ENCODE measurements around the gene TMEM151A.

TMEM151A gene

DNA sequence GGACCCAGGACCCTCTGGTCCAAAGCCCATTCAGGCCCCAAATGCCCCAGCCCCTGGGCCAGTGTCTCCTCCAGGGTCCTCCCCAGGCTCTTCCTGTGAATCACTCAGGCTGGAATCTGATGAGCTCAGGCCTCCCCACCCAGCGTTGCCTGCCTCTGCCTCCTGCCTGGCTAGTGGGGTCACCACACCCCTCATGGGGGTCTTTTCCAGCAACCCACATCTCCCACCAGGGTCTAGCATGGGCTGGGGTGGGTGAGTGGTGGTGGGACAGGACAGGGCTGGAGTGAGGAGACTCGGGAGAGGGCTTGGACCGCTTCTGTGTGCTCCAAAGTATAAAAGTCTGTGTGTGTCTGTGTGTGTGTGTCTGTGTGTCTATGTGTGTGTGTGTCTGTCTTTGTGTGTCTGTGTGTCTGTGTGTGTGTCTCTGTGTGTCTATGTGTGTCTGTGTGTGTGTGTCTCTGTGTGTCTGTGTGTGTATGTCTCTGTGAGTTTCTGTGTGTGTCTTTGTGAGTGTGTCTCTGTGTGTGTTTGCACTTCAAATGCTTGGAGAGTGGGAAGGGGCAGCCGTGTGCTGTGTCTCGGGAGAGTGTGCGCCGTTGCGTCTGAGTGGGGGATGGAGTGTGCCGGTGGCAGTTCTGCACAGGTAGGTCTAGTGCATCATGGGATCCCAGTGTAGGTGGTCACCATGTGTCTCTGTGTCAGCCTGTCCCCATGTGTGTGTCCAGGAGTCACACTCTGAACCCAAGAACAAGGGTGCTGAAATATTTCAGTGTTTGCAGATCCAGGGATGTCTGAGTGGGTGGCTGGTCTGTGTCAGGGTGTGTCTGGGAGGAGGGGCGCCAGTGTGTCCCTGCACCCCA is 35.7 kb downstream of the TMEM151A start:
- Histone ChIP-seq H3K56ac (ENCODE audit: low read length) (peak overlapping the region; percentile 72), H3K27ac (ENCODE audit: low read depth, low read length) (no peak overlapping the region), H4K8ac (ENCODE audit: low read depth, low read length) (no peak overlapping the region), H3K4me2 (ENCODE audit: low read length) (no peak overlapping the region), H3K4me3 (ENCODE audit: low read length) (no peak overlapping the region), H3K23ac (ENCODE audit: low read length) (no peak overlapping the region), H3K9ac (ENCODE audit: low read length) (peak overlapping the region; percentile 6), H3K27me3 (ENCODE audit: insufficient read depth, low read length, poor library complexity) (no peaks in the 10 kb centered on the region), H3K36me3 (ENCODE audit: control insufficient read depth, insufficient read depth, low read length) (no peaks in the 10 kb centered on the region), H3K18ac (ENCODE audit: low read length) (peak overlapping the region; percentile 5), H3K79me1 (ENCODE audit: low read length) (no peaks in the 10 kb centered on the region), H2BK120ac (ENCODE audit: low read depth, low read length) (no peak overlapping the region), H3K4ac (ENCODE audit: low read depth, low read length) (peak overlapping the region; percentile 11), H3K79me2 (ENCODE audit: control insufficient read depth, insufficient read depth, low read length) (no peaks in the 10 kb centered on the region), H2BK5ac (ENCODE audit: low read length) (peak overlapping the region; percentile 45), H3K4me1 (ENCODE audit: control insufficient read depth, low read depth, low read length) (peaks cover 8% of the 10 kb centered on the region), H2AK5ac (ENCODE audit: low read length) (peak overlapping the region; percentile 93), H2BK15ac (replicated peaks; ENCODE audit: low read depth) (no peak overlapping the region), H4K5ac (ENCODE audit: low read length) (no peak overlapping the region)
- DNase-seq, result peak; percentile 67
- WGBS (ENCODE audit: extremely low coverage, insufficient coverage, low lambda C conversion rate), result no CpG with 5 or more reads among the region's 10 CpGs

DNA sequence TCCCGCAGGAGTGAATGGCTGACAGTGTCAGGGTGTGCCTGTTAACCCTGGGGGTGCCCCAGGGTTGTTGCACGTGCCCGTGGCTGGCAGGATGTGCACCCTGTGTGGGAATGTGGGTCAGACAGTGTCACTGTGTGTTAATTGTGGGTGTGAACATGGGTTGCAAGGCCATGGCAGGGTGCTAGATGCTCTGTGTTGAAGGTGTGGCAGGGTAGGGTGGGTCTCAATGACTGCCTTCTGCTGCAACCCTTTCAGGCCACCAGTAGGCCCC is 36.3 kb downstream of the TMEM151A start:
- peak overlapping the region; percentile 72 for H3K56ac ChIP-seq (ENCODE audit: low read length)
- H2AK5ac ChIP-seq (ENCODE audit: low read length), result peak overlapping the region; percentile 93
- no peak overlapping the region for H3K9ac ChIP-seq (ENCODE audit: low read length)
- H3K4me3 ChIP-seq (ENCODE audit: low read length), result no peak overlapping the region
- no peak overlapping the region for H3K4ac ChIP-seq (ENCODE audit: low read depth, low read length)
- no CpG with 5 or more reads among the region's 3 CpGs for WGBS (ENCODE audit: extremely low coverage, insufficient coverage, low lambda C conversion rate)
- H3K23ac ChIP-seq (ENCODE audit: low read length), result no peak overlapping the region
- no peaks in the 10 kb centered on the region for H3K79me2 ChIP-seq (ENCODE audit: control insufficient read depth, insufficient read depth, low read length)
- no peak overlapping the region for H3K27ac ChIP-seq (ENCODE audit: low read depth, low read length)
- no peaks in the 10 kb centered on the region for H3K79me1 ChIP-seq (ENCODE audit: low read length)
- H3K4me1 ChIP-seq (ENCODE audit: control insufficient read depth, low read depth, low read length), result peaks cover 8% of the 10 kb centered on the region
- H3K4me2 ChIP-seq (ENCODE audit: low read length), result no peak overlapping the region
- H3K36me3 ChIP-seq (ENCODE audit: control insufficient read depth, insufficient read depth, low read length), result no peaks in the 10 kb centered on the region
- no peak overlapping the region for H4K5ac ChIP-seq (ENCODE audit: low read length)
- H2BK15ac ChIP-seq (replicated peaks; ENCODE audit: low read depth), result no peak overlapping the region
- H4K8ac ChIP-seq (ENCODE audit: low read depth, low read length), result no peak overlapping the region
- no peak overlapping the region for H2BK5ac ChIP-seq (ENCODE audit: low read length)
- DNase-seq, result no peak
- no peak overlapping the region for H2BK120ac ChIP-seq (ENCODE audit: low read depth, low read length)
- no peak overlapping the region for H3K18ac ChIP-seq (ENCODE audit: low read length)
- no peaks in the 10 kb centered on the region for H3K27me3 ChIP-seq (ENCODE audit: insufficient read depth, low read length, poor library complexity)

- H2BK5ac ChIP-seq (ENCODE audit: low read length), result peak overlapping the region; percentile 43
- H4K8ac ChIP-seq (ENCODE audit: low read depth, low read length), result no peak overlapping the region
- H3K4ac ChIP-seq (ENCODE audit: low read depth, low read length), result no peak overlapping the region
- H3K4me1 ChIP-seq (ENCODE audit: control insufficient read depth, low read depth, low read length), result peaks cover 8% of the 10 kb centered on the region
- peak overlapping the region; percentile 50 for H3K9ac ChIP-seq (ENCODE audit: low read length)
- peak overlapping the region; percentile 2 for H3K27ac ChIP-seq (ENCODE audit: low read depth, low read length)
- H3K27me3 ChIP-seq (ENCODE audit: insufficient read depth, low read length, poor library complexity), result no peaks in the 10 kb centered on the region
- H3K18ac ChIP-seq (ENCODE audit: low read length), result no peak overlapping the region
- H3K36me3 ChIP-seq (ENCODE audit: control insufficient read depth, insufficient read depth, low read length), result no peaks in the 10 kb centered on the region
- no peaks in the 10 kb centered on the region for H3K79me2 ChIP-seq (ENCODE audit: control insufficient read depth, insufficient read depth, low read length)
- no peak overlapping the region for H3K4me3 ChIP-seq (ENCODE audit: low read length)
- no peak overlapping the region for H4K5ac ChIP-seq (ENCODE audit: low read length)
- WGBS (ENCODE audit: extremely low coverage, insufficient coverage, low lambda C conversion rate), result no CpG with 5 or more reads among the region's 19 CpGs
- peak overlapping the region; percentile 14 for H3K4me2 ChIP-seq (ENCODE audit: low read length)
- H2BK15ac ChIP-seq (replicated peaks; ENCODE audit: low read depth), result no peak overlapping the region
- no peak overlapping the region for H2AK5ac ChIP-seq (ENCODE audit: low read length)
- H3K23ac ChIP-seq (ENCODE audit: low read length), result no peak overlapping the region
- H2BK120ac ChIP-seq (ENCODE audit: low read depth, low read length), result no peak overlapping the region
- peak overlapping the region; percentile 81 for H3K56ac ChIP-seq (ENCODE audit: low read length)
- H3K79me1 ChIP-seq (ENCODE audit: low read length), result no peaks in the 10 kb centered on the region
- DNase-seq, result peak; percentile 93
Observed at GRCh38 chr11:66328302-66329144, 36.8 kb downstream of the TMEM151A start.

DNA sequence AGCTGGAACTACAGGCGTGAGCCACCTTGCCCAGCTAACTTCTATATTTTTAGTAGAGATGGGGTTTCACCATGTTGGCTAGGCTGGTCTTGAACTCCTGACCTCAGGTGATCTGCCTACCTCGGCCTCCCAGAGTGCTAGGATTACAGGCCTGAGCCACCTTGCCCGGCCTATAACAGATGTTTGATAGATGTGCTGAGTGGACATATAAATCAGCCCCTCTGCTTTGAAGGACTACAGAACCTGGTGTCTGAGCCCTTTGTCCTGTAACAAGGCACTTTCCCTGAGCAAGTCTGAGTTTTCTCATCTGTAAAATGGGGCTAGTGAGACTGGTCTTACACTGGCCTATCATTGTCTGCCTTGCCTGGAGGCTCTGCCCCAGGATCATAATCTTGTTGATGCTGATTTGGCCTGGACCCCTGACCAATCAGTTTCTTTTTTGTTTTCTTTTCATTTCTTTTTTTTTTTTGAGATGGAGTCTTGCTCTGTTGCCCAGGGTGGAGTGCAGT is 37.5 kb downstream of the TMEM151A start:
- Histone ChIP-seq H3K79me1 (ENCODE audit: low read length) (no peaks in the 10 kb centered on the region), H2AK5ac (ENCODE audit: low read length) (no peak overlapping the region), H3K18ac (ENCODE audit: low read length) (no peak overlapping the region), H3K4me3 (ENCODE audit: low read length) (no peak overlapping the region), H4K5ac (ENCODE audit: low read length) (no peak overlapping the region), H2BK15ac (replicated peaks; ENCODE audit: low read depth) (no peak overlapping the region), H3K9ac (ENCODE audit: low read length) (no peak overlapping the region), H3K4me1 (ENCODE audit: control insufficient read depth, low read depth, low read length) (peaks cover 8% of the 10 kb centered on the region), H2BK5ac (ENCODE audit: low read length) (no peak overlapping the region), H4K8ac (ENCODE audit: low read depth, low read length) (no peak overlapping the region), H3K56ac (ENCODE audit: low read length) (no peak overlapping the region), H3K23ac (ENCODE audit: low read length) (no peak overlapping the region), H3K4ac (ENCODE audit: low read depth, low read length) (no peak overlapping the region), H2BK120ac (ENCODE audit: low read depth, low read length) (no peak overlapping the region), H3K27me3 (ENCODE audit: insufficient read depth, low read length, poor library complexity) (no peaks in the 10 kb centered on the region), H3K27ac (ENCODE audit: low read depth, low read length) (no peak overlapping the region), H3K79me2 (ENCODE audit: control insufficient read depth, insufficient read depth, low read length) (no peaks in the 10 kb centered on the region), H3K4me2 (ENCODE audit: low read length) (no peak overlapping the region), H3K36me3 (ENCODE audit: control insufficient read depth, insufficient read depth, low read length) (no peaks in the 10 kb centered on the region)
- WGBS (ENCODE audit: extremely low coverage, insufficient coverage, low lambda C conversion rate), result no CpG with 5 or more reads among the region's 3 CpGs
- DNase-seq, result no peak

DNA sequence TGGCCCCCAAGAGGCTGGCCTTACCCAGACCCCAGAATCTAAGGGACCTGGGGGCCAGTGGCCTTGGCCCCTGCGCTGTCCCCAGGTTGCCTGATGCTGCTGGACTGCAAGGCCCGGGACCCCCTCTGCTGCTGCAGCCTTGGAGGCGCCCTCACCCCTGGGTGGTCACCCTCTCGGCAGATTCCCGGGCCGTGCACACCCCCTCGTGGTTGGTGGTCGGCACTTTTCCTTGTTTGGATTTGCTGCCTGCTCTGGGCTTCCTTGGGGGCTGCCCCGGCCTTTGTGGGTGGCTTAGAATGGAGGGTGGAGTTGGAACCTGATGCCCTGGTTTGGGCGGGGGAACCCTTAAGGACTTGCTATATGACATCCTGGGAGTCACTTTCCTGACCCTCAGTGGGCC is 39.2 kb downstream of the TMEM151A start:
- no peaks in the 10 kb centered on the region for H3K79me2 ChIP-seq (ENCODE audit: control insufficient read depth, insufficient read depth, low read length)
- DNase-seq, result no peak

More for the DNA sequence above, 39.2 kb downstream of the TMEM151A start:
- Histone ChIP-seq H2BK5ac (ENCODE audit: low read length) (no peak overlapping the region), H3K4ac (ENCODE audit: low read depth, low read length) (no peak overlapping the region), H4K8ac (ENCODE audit: low read depth, low read length) (no peak overlapping the region), H3K4me1 (ENCODE audit: control insufficient read depth, low read depth, low read length) (peaks cover 6% of the 10 kb centered on the region), H3K18ac (ENCODE audit: low read length) (no peak overlapping the region), H3K4me2 (ENCODE audit: low read length) (no peak overlapping the region), H3K4me3 (ENCODE audit: low read length) (no peak overlapping the region), H2BK120ac (ENCODE audit: low read depth, low read length) (no peak overlapping the region), H3K36me3 (ENCODE audit: control insufficient read depth, insufficient read depth, low read length) (no peaks in the 10 kb centered on the region), H3K23ac (ENCODE audit: low read length) (no peak overlapping the region), H3K79me1 (ENCODE audit: low read length) (no peaks in the 10 kb centered on the region), H3K56ac (ENCODE audit: low read length) (no peak overlapping the region), H3K27ac (ENCODE audit: low read depth, low read length) (no peak overlapping the region), H2BK15ac (replicated peaks; ENCODE audit: low read depth) (no peak overlapping the region), H3K27me3 (ENCODE audit: insufficient read depth, low read length, poor library complexity) (no peaks in the 10 kb centered on the region), H4K5ac (ENCODE audit: low read length) (no peak overlapping the region), H3K9ac (ENCODE audit: low read length) (no peak overlapping the region), H2AK5ac (ENCODE audit: low read length) (no peak overlapping the region)
- no CpG with 5 or more reads among the region's 10 CpGs for WGBS (ENCODE audit: extremely low coverage, insufficient coverage, low lambda C conversion rate)

Measured in mesendoderm (in vitro differentiated cells).